Stimulated activated CD4-positive, alpha-beta T cell treated with anti-CD3 and anti-CD28 coated beads, Interleukin-12 subunit alpha, Interleukin-12 subunit beta, amount 100 ng/mL, for 48 hours (primary cell): ENCODE results near the gene DND1.
"Not testable (repeated sequence)": the region's sequence is repeated elsewhere in the genome, so short reads cannot be mapped to it uniquely, and the experiment has no call there.

Experiments used
- DNase-seq, 3 donors: peaks; one replicate each; pipeline ENCODE4 v3.0.0-alpha.2; 2020; ENCODE audit warnings: low read depth in 2 of 3, low spot score in 1 of 3

Gene DND1

GRCh38 chr5:140672455-140673186, 755 bp downstream of the DND1 start:
- DNase-seq, result no peak

GRCh38 chr5:140671472-140672125, 1.8 kb downstream of the DND1 start:
- no peak for DNase-seq

DNA sequence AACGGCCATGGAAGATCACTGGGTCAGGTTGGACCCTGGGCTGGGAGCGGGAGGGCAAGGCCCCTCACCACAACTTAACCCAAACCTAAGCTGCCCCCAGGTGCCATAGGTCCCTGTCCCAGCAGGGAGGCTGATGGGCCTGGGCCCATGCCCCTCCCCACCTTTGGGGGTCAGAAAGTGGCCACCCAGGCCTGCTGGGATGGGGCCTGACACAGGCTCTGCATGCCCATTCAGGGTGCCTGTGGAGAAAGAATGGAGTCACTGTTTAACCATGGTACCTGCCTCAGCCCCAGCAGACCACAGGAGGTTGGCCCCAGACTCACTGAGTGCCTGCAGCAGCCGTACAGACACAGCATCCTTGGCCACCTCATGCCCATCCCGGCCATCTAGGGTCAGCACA, 2.3 kb downstream of the DND1 start:
- DNase-seq, result not testable (repeated sequence)

- DNase-seq, result peak; percentile 93 to 97 (median 94)
Observed at GRCh38 chr5:140664359-140665119, 8.8 kb downstream of the DND1 start, which contains the start of gene WDR55. Gene WDR55, plus strand, starts transcription at chr5:140664904. Its CDS starts 9 bp downstream, at chr5:140664913.

- no peak for DNase-seq
Observed at GRCh38 chr5:140664030-140664358, 9.4 kb downstream of the DND1 start.

DNA sequence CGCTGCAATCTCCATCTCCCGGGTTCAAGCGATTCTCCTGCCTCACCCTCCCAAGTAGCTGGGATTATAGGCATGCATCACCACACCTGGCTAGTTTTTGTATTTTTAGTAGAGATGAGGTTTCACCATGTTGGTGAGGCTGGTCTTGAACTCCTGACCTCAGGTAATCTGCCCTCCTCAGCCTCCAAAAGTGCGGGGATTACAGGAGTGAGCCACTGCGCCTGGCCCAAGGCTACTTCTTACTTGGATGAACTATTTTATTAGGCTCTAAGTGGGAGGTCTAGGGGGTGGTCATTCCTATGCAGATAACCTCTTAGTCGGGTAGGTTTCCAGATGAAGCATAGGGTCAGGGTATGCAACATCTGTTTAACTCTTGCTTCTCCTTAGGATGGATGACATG, 13.0 kb downstream of the DND1 start:
- not testable (repeated sequence) for DNase-seq

GRCh38 chr5:140658870-140659269, 14.5 kb downstream of the DND1 start:
- DNase-seq, result no peak

GRCh38 chr5:140647042-140647419, 26.3 kb downstream of the DND1 start:
- DNase-seq, result no peak

DNA sequence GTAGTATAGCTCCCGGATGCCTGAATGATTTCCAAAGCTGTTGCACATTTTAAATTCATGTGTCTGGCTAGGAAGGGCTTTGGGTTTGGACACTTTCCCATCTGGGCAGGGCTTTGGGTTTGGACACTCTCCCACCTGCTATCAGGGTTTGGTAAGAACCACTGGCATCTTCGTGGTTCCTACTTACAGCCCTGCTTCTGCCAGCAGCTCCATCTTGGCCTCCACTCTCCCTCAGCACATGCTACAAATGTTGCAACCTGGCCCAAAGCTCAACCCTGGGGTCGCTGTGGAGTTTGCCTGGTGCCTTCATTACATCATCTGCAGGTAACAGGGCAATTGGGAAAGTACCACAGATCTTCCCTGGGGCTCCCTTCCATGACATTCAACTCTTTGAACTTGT, 30.7 kb downstream of the DND1 start:
- DNase-seq, result no peak

DNA sequence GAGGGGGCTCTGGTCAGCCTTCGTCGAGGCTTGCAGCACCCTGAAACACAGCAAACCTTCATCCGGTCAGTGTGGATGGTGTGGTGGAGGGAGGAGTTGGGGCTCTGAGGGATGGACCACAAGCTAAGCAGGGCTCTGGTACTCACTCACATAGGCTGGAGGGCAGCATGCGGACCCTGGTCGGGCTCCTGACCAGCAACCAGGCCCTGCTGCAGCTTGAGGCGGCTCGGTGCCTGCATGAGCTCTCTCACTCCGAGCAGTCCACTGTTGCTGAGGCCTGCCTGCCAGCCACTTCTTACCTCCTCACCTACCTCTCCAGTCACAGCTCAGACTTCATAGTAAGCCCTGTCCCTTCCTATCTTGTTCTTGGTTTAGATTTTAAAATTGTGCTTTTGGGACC, 31.7 kb downstream of the DND1 start:
- no peak for DNase-seq

GRCh38 chr5:140639148-140639981, 34.0 kb downstream of the DND1 start, which contains the start of gene TMCO6:
Gene TMCO6, plus strand, starts transcription at chr5:140639451. Its CDS starts 77 bp downstream, at chr5:140639528.
- peak; percentile 95 to 99 (median 97) for DNase-seq

DNA sequence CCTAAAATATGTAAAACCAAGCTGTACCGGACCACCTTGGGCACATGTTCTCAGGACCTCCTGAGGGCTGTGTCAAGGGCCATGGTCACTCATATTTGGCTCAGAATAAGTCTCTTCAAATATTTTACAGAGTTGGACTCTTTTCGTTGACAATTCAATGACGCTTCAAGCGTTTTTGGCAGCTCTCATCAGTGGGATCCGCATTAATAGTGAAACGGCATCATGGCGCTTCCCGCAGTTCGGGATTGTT, 34.6 kb downstream of the DND1 start:
- DNase-seq, result not testable (repeated sequence)

- DNase-seq, result no peak
Observed at GRCh38 chr5:140637371-140638100, 35.8 kb downstream of the DND1 start.

DNA sequence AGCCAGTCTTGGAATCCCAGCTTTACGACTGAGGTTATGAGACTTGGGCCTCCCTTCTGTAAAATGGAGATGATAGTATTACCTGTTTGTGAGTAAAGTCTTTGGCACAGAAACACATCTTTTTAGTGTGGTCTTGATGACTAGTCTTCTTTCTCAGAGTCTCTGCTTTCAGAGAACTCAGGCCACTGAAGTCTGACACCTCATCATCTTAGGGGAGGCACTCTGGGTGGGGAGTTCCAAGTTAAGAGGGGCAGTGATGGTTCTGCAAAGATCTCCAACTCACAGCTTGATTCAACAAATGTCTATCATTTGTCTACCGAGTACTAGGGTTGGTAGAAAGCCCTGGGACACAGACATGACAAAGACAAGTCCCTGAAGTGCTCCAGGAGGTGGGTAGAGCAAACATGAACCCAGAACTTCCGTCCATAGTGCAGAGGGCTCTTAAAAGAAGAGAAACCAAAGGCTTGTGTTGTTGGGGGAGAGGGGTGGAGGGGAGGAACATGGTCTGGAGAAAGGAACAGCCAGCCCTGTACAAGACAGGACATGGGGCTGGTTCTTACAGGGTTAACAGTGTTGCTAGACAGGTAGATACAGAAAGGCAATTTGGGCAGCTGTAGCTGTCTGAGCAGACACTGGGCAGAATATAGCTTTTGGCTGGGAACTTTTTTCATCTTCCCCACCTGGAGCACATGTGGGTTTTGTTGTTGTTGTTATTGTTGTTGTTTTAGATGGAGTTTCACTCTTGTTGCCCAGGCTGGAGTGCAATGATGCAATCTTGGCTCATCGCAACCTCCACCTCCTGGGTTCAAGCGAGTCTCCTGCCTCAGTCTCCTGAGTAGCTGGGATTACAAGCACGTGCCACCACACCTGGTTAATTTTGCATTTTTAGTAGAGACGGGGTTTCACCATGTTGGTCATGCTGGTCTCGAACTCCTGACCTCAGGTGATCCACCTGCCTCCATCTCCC, 37.8 kb downstream of the DND1 start:
- no peak for DNase-seq

- DNase-seq, result no peak
Observed at GRCh38 chr5:140634103-140634502, 39.3 kb downstream of the DND1 start.

GRCh38 chr5:140633501-140633900, 39.9 kb downstream of the DND1 start:
- DNase-seq, result no peak

- no peak for DNase-seq
Observed at GRCh38 chr5:140633021-140633471, 40.3 kb downstream of the DND1 start, which contains the start of gene CD14. Gene CD14, minus strand, starts transcription at chr5:140633175. Its CDS starts 104 bp downstream, at chr5:140633071.

DNA sequence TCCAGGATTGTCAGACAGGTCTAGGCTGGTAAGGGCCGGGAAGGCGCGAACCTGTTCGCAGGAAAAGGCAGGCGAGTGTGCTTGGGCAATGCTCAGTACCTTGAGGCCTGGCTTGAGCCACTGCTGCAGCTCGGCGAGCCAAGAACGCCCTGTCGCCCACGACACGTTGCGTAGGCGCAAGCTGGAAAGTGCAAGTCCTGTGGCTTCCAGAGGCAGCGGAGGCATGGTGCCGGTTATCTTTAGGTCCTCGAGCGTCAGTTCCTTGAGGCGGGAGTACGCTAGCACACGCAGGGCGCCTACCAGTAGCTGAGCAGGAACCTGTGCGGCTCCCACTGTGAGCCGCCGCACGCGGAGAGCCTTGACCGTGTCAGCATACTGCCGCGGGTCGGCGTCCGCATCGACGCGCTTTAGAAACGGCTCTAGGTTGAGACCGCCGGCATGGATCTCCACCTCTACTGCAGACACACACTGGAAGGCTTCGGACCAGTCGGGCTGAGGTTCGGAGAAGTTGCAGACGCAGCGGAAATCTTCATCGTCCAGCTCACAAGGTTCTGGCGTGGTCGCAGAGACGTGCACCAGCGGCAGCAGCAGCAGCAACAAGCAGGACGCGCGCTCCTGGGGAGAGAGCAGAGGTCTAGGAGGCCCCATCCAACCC, 40.9 kb downstream of the DND1 start:
- peak; percentile 18 to 29 (median 27) for DNase-seq

DNA sequence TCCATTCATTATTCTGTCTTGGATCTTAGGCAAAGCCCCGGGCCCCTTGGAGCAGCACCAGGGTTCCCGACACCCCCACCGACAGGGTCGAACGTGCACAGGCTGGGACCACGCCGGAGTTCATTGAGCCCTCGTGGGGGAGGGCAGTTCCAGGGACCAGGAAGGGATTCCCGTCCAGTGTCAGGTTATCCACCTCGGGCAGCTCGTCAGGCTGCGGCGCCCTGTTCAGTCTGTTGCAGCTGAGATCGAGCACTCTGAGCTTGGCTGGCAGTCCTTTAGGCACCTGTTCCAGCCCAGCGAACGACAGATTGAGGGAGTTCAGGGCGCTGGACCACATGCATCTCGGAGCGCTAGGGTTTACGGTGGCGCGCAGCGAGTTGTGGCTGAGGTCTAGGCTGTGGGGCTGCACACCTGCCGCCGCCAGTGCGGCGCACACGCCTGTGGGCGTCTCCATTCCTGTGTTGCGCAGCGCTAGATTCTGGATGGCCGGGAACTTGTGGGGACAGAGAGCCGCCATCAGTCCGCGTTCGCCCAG, 41.5 kb downstream of the DND1 start:
- DNase-seq, result no peak
